Motor neuron (in vitro differentiated cells): ENCODE measurements around the gene PLCB1. TPM values are rescaled to one million over a fixed set of nuclear protein-coding genes. Genes with fewer than 3 reads are reported as not detected.
A peak's percentile ranks its signal among the peaks of the same experiment; 100 is the strongest.

ENCODE experiments used
- ATAC-seq, 8 experiments: fragments of 200-7000 bp; cut with Tn5 transposase; replicated peaks in 6 of 8; 2 replicates each; pipeline ENCODE4 v1.8.0; 2021; ENCODE audit warnings: mild to moderate bottlenecking in 8 of 8, moderate library complexity in 8 of 8
- H3K27ac ChIP-seq, 2 donors: fragments of 250-450 bp; sonication (Bioruptor Pico); 2 replicates each; pipeline ENCODE4 v1.9.0; 2021; ENCODE audit warnings: antibody characterized with exemption in 2 of 2, mild to moderate bottlenecking in 2 of 2, moderate library complexity in 1 of 2
- H3K4me1 ChIP-seq, 2 donors: fragments of 250-450 bp; sonication (Bioruptor Pico); replicated peaks in 1 of 2; 2 replicates each; pipeline ENCODE4 v1.6.1; 2021; ENCODE audit warnings: antibody characterized with exemption in 2 of 2, mild to moderate bottlenecking in 2 of 2, moderate library complexity in 1 of 2
- H3K4me3 ChIP-seq, 5 donors: fragments of 250-450 bp; sonication (Bioruptor Pico); 2 replicates each; pipeline ENCODE4 v1.9.0; 2021; ENCODE audit warnings: antibody characterized with exemption in 5 of 5, mild to moderate bottlenecking in 5 of 5, moderate library complexity in 4 of 5
- WGBS, 10 experiments: fragments of 450-650 bp; shearing (Covaris generic); methylation state at CpG; one replicate each; pipeline ENCODE4 v1.0.0; 2022; 5-methylcytosine and 5-hydroxymethylcytosine counted together
- in situ Hi-C, 9 experiments: fragments of 400-800 bp; cut with MboI; loops; one replicate each; pipeline ENCODE4 v1.15.0; 2021; ENCODE audit warnings: low sequenced_read_pairs in 9 of 9, low pct_unique_long_range_greater_than_20kb in 2 of 9; ENCODE audit not compliant: unreplicated experiment in 9 of 9
- total RNA-seq, 8 experiments: library from RNA; unstranded; fragments of 300-600 nt; gene quantifications; 2 replicates each; pipeline versions ENCODE4 v1.2.3 to v1.2.4, GENCODE V29; 2022

The PLCB1 gene
- total RNA-seq, 8 experiments from 2014 or later, result 7.7 to 65.5 (median 36.2) TPM

DNA sequence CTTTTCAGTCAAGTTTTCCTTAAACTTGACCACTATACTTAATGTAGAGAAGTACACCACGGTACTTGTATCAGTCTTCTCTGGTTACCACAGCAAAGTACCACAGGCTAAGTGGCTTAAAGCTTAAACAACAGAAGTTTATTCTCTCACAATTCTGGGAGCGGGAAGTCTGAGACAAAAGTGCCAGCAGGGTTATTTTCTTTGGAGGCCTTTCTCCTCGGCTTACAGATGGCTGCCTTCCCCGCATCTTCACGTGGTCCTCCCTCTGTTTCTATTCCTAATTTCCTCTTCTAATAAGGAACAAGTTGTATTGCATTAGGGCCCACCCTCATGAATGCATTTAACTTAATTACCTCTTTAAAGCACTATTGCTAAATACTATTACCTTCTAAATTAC lies 258.0 kb downstream of the PLCB1 start:
- no peak for ATAC-seq
- in situ Hi-C loops, result loop anchor here in 3 of 9 experiments (25.0 kb wide), 4 partner anchors 253 to 453 kb away; partner anchors contain the start of genes PLCB1 (in 2 of the 3) and HAO1 (in 1 of the 3)
- WGBS, 10 experiments, result 50 to 100% (median 87%) methylated on average over 2 to 5 of the region's 5 CpGs; no CpG with 5 or more reads in 2 of the 10 experiments
- no peak overlapping the region for H3K27ac ChIP-seq
- no peak overlapping the region for H3K4me3 ChIP-seq
- peaks cover 12 to 20% of the 10 kb centered on the region in 2 donors for H3K4me1 ChIP-seq

DNA sequence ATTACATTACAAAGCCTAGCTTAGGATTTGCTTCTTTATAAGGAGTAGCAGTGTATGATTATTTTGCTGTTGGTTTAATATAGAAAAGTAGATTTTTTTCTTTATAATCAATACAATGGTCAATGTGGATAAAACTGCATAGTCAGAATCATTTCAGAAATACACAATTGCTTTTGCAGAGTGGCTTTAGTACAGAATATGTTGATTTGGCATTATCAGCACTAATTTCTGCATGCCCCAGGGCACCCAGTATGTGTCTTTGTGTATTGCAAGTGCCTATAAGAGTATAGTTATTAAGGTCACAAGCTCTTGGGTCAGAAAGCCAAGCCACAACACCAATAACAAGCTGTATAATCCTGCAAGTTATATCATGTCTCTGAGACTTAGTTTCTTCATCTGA lies 258.4 kb downstream of the PLCB1 start:
- H3K27ac ChIP-seq, result no peak overlapping the region
- no peak overlapping the region for H3K4me3 ChIP-seq
- in situ Hi-C loops, result loop anchor here in 3 of 9 experiments (25.0 kb wide), 4 partner anchors 253 to 453 kb away; partner anchors contain the start of genes PLCB1 (in 2 of the 3) and HAO1 (in 1 of the 3)

DNA sequence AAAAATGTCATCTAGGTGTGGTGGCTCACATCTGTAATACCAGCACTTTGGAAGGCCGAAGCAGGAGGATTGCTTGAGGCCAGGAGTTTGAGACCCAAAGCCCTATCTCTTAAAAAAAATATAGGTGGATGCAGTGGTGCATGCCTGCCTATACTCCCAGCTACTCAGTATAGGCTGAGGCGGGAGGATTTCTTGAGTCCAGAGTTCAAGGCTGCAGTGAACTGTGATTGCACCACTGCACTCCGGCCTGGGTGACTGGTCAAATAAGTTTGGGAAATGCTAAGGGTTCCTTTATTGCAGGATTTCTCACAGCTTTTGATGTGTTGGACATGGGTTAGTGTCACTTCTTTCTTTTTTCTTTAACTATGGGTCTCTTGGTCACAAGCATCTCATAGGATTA lies 261.3 kb downstream of the PLCB1 start:
- in situ Hi-C loops, result loop anchor here in 3 of 9 experiments (25.0 kb wide), 4 partner anchors 256 to 456 kb away; partner anchors contain the start of genes PLCB1 (in 2 of the 3) and HAO1 (in 1 of the 3)
- 40 to 100% (median 92%) methylated on average over 1 to 3 of the region's 3 CpGs; no CpG with 5 or more reads in 3 of the 10 experiments for WGBS, 10 experiments
- Histone ChIP-seq H3K4me1 (peaks cover 6 to 18% of the 10 kb centered on the region in 2 donors), H3K27ac (no peak overlapping the region), H3K4me3 (no peak overlapping the region)
- ATAC-seq, result no peak

More for the DNA sequence above, 258.4 kb downstream of the PLCB1 start:
- H3K4me1 ChIP-seq, result peaks cover 11 to 20% of the 10 kb centered on the region in 2 donors
- no peak for ATAC-seq

DNA sequence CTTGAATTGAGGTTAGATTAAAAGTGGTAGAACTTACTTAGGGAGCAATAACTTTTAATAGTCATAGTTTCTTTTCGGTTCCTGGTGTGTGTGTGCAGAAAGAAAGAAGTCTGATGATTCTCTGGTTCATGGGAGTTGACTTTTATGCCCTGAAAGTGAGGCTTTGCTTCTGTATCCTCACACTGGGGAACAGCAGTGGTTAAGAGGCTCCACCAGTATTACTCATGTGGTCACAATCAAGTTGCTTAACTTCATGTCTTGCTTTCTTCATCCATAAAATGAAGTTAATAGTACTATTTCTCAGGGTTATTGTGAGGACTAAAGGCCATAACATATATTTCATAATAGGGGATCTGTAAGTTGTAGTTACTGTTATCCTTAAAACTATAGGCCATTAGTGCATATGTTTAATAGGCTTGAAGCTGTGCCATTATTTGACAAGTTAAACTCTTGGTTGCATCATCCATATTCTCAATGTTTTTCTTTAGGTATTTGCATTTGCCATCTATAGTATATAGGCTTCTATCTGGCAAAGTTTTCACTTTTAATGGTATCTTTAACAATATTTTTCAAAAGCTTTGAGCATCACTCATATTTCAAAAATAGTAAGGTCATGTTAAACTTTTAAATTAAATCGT lies 262.4 kb downstream of the PLCB1 start:
- in situ Hi-C loops, result loop anchor here in 3 of 9 experiments (25.0 kb wide), 4 partner anchors 257 to 457 kb away; partner anchors contain the start of genes PLCB1 (in 2 of the 3) and HAO1 (in 1 of the 3)
- 64 to 100% (median 88%) methylated on average over 1 to 2 of the region's 2 CpGs for WGBS, 10 experiments

DNA sequence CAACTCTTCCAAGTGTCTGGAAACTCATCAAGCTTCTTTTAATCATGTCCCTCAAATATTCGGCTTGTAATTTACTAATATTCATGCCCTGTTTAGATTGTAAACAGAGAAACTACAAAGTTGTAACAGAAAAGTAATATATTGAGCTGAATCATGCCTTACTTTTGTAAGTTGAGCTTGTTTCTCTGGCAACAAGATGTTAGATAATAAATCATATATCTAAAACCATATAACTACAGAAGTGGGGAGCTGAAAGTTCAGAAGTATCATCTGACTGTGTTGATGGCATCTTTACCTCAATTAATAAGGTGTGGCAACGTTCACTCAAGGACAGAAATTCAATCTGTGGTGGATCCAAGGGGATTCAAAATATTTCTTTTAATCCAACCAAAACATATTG lies 263.9 kb downstream of the PLCB1 start:
- ATAC-seq, result no peak
- H3K4me1 ChIP-seq, result peaks cover 0 to 7% of the 10 kb centered on the region in 2 donors
- WGBS, 10 experiments, result 16 to 100% (median 70%) methylated on average over 1 to 2 of the region's 2 CpGs
- no peak overlapping the region for H3K4me3 ChIP-seq
- no peak overlapping the region for H3K27ac ChIP-seq
- in situ Hi-C loops, result loop anchor here in 3 of 9 experiments (25.0 kb wide), 4 partner anchors 259 to 459 kb away; partner anchors contain the start of genes PLCB1 (in 2 of the 3) and HAO1 (in 1 of the 3)

More for the DNA sequence above, 262.4 kb downstream of the PLCB1 start:
- Histone ChIP-seq H3K4me3 (no peak overlapping the region), H3K4me1 (peaks cover 2 to 8% of the 10 kb centered on the region in 2 donors), H3K27ac (no peak overlapping the region)
- ATAC-seq, result peak in 2 of 8 experiments; percentile 29 to 59

DNA sequence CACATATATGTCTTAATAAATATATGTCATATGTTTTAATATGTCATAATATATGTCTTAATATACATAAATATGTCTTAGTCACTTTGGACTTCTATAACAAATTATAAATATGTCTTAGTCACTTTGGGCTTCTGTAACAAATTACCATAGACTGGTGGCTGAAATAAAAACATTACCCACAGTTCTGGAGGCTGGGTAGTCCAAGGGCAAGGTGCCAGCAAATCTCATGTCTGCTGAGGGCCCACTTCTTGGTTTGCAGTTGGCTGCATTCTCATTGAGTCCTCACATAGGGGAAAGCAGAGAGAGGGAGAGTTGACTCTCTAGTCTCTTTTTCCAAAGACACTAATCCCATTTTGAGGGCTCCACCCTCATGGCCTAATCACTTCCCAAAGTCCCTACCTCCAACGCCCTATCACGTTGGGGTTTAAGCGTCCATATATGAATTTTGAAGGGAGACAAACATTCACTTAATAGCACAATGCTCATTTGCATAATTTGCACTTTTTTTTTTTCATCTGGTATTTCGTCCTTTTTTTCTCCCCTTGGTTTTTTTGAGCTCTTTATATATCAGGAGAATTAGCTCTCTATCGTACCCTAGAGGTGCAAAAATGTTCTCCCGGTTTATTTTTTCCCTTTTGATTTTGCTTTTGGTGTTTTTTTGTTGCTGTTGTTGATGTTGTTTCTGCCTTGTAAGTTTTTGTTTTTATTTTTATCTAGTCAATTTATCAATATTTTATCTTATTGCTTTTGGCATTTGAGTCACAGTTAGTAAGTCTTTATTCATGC lies 266.4 kb downstream of the PLCB1 start:
- WGBS, 10 experiments, result 66 to 100% (median 92%) methylated on average over 1 to 6 of the region's 6 CpGs
- no peak overlapping the region for H3K4me3 ChIP-seq
- H3K4me1 ChIP-seq, result peaks cover 0 to 3% of the 10 kb centered on the region in 2 donors
- H3K27ac ChIP-seq, result no peak overlapping the region
- in situ Hi-C loops, result loop anchor here in 3 of 9 experiments (25.0 kb wide), 4 partner anchors 261 to 461 kb away; partner anchors contain the start of genes PLCB1 (in 2 of the 3) and HAO1 (in 1 of the 3)
- ATAC-seq, result no peak

DNA sequence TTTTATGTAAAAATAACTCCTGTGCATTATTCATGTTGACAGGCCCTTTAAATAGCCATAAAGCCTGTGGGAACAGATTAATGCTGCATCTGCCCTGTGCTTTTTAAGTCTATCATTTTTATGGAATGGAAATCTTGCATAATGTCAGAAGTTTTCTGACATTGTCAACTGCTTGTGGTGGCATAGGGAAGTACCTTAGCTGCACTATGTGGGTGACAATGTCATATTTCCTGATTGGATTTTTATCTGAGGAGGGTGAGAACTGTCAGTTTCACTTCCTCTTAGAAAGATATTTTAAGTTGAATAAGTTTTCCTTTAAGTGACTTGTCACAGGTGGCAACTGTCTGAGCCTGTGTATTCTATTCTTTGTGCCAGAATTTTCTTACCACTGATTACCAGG lies 267.9 kb downstream of the PLCB1 start:
- ATAC-seq, result peak in 2 of 8 experiments; percentile 33 to 59
- Histone ChIP-seq H3K27ac (no peak overlapping the region), H3K4me1 (peaks cover 0 to 3% of the 10 kb centered on the region in 2 donors), H3K4me3 (no peak overlapping the region)
- in situ Hi-C loops, result loop anchor here in 3 of 9 experiments (25.0 kb wide), 4 partner anchors 263 to 463 kb away; partner anchors contain the start of genes PLCB1 (in 2 of the 3) and HAO1 (in 1 of the 3)

DNA sequence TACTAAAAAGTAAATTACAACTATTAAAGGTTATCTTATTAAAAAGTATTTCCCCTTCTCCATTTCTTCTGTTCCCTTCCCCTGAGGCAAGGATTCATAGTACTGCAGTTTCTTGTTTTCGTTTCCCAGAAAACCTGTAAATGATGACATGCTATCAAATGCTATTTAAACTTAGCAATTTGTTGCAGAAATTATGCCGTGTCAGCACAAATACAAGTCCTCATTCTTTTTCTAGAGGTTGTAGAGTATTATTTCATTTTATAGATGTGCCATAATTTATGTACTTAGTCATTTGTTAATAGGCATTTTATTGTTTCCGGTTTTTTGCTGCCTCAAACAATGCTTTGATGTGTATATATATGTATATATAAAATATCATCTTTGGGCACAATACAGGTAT lies 268.4 kb downstream of the PLCB1 start:
- Histone ChIP-seq H3K4me1 (peaks cover 3 to 4% of the 10 kb centered on the region in 2 donors), H3K4me3 (no peak overlapping the region), H3K27ac (no peak overlapping the region)
- ATAC-seq, result no peak
- in situ Hi-C loops, result no loop called here
- WGBS, 10 experiments, result 57 to 97% (median 76%) methylated on average over 1 to 3 of the region's 3 CpGs; no CpG with 5 or more reads in 1 of the 10 experiments

DNA sequence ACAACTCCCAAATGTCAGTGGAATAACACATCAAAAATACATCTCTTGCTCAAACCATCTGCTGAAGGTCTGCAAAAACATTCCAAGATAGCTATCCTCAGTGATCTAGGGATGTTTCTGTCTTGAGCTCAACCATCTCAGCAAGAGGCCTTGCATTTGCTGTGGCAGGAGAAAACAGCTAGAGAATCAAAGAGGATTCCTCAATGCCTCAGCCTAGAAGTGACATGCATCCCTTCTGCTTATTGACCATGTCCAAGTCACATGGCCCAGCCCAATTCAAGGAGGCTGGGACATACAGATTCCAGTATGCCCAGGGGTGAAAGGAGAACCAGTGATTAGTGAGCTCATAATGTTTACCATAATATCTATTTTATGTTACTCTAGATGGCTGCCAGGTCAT lies 269.5 kb downstream of the PLCB1 start:
- in situ Hi-C loops, result no loop called here
- no peak overlapping the region for H3K4me3 ChIP-seq
- H3K4me1 ChIP-seq, result peaks cover 3 to 4% of the 10 kb centered on the region in 2 donors
- H3K27ac ChIP-seq, result no peak overlapping the region
- ATAC-seq, result no peak

DNA sequence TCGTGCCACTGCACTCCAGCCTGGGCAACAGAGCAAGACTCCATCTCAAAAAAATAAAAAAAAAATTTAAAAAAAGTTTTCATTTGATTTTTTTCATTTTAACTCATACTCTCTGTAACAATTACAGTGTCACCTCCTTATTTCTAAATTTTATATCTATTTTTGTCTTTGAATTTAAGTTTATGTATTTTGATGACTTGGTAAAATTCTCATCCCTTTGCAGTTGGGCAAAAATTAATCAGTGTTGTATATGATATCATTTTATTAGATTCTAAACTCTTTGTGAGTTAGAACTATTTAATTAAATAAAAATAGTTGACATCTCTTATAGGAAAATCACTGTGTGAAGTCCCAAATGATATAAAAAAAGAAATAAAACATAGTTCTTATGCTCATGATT lies 270.7 kb downstream of the PLCB1 start:
- ATAC-seq, result no peak
- in situ Hi-C loops, result no loop called here

DNA sequence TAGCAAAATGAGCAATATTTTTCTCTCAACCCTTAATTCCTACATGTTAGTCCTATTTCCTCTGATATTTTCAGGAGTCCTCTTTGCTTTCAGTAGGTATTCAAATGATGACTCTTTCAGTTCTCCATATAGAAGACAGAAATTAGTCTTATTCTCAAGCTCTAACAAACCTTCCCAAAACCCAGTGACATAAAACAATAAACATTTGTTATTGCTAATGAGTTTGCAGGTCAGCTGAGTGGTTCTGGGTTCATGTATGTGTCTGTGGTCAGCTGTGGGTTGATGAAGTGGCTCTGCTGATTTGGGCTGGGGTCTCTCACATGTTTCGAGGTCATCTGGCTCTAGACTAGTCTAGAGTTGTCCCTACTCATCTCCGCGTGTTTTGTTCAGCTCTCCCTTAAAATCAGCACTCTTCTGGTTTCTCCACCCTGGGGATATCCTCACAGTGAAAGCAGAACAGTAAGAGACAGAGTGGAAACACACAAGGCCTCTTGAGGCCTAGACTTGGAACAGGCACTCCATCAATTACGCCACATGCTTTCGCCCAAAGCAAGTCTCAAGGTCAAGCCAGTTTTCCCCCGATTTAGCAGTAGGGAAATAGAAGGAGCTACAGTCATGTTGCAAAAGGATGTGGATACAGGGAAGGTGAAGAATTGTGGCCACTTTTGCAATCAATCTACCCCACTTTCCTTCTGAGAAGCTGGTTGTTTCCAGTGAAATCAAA lies 273.0 kb downstream of the PLCB1 start:
- 67 to 100% (median 98%) methylated on average over 1 to 5 of the region's 6 CpGs for WGBS, 10 experiments
- Histone ChIP-seq H3K4me3 (no peak overlapping the region), H3K27ac (no peak overlapping the region), H3K4me1 (peaks cover 3 to 4% of the 10 kb centered on the region in 2 donors)
- in situ Hi-C loops, result no loop called here
- no peak for ATAC-seq

More for the DNA sequence above, 270.7 kb downstream of the PLCB1 start:
- Histone ChIP-seq H3K4me3 (no peak overlapping the region), H3K27ac (no peak overlapping the region), H3K4me1 (peaks cover 3 to 4% of the 10 kb centered on the region in 2 donors)
- WGBS, 10 experiments, result 80 to 100% (median 100%) methylated on average over 1 of the region's 1 CpG; no CpG with 5 or more reads in 4 of the 10 experiments

DNA sequence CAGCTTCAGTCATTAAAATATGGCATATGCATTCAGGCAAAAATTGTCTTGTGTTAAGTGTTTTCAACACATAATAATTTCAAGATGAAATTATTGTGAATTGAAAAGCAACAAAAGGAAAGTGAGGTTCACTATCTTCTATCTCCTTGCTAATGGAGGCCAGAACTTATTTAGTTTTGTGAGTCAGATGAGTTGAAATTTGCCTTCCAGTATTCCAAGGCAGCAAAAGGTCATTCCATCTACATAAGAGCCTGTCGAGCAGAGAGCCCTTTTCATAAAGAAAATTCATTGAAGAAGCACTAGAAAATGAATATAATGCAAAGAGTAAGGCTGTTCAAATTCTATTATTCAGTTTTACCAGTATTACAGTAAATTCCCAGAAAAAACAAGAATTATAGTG lies 274.3 kb downstream of the PLCB1 start:
- Histone ChIP-seq H3K4me3 (no peak overlapping the region), H3K27ac (no peak overlapping the region), H3K4me1 (peaks cover 0 to 4% of the 10 kb centered on the region in 2 donors)
- WGBS, 10 experiments, result 0 to 63% (median 28%) methylated on average over 1 of the region's 1 CpG; no CpG with 5 or more reads in 4 of the 10 experiments
- in situ Hi-C loops, result no loop called here
- ATAC-seq, result peak in 3 of 8 experiments; percentile 35 to 90 (median 44)
